SK-N-SH (cell line): ENCODE data around the gene ITIH6. TPM values are rescaled to one million over a fixed set of nuclear protein-coding genes. Genes with fewer than 3 reads are reported as not detected.

Experiments used
- CTCF ChIA-PET: fragments of 300-600, 350-600 bp; formaldehyde crosslinking; extraction: SDS; loops from one replicate; lab custom pipeline; 2021; lab: Yijun Ruan, JAX
- POLR2A ChIA-PET: fragments of 350-600 bp; sonication (Branson Sonifier 250); formaldehyde crosslinking; extraction: SDS; loops from one replicate; lab custom pipeline; 2020; ENCODE audit warnings: antibody characterized with exemption, inconsistent platforms; lab: Yijun Ruan, JAX
- DNase-seq: peaks from one replicate; pipeline ENCODE4 v3.0.0; 2012
- H2AFZ ChIP-seq: fragments of 200-600 bp; sonication (generic); 2 replicates; pipeline ENCODE4 v1.8.1; 2016; ENCODE audit warnings: antibody characterized with exemption, mild to moderate bottlenecking, low read depth
- H3F3A ChIP-seq: fragments of 200-600 bp; sonication (generic); replicated peaks from 2 replicates; pipeline ENCODE3; 2016; ENCODE audit warnings: antibody characterized with exemption, mild to moderate bottlenecking; ENCODE audit not compliant: insufficient read depth
- H3K27ac ChIP-seq, 2 experiments: fragments of 200-500 bp in 1 of 2; fragments of 200-600 bp in 1 of 2; sonication (Bioruptor generic) in 1 of 2; sonication (generic), shearing (Covaris generic) in 1 of 2; 2 replicates each; pipeline versions ENCODE4 v1.5.1 to v1.6.1; 2014 to 2016; ENCODE audit warnings: low read depth in 2 of 2, inconsistent platforms in 1 of 2, low read length in 1 of 2, mild to moderate bottlenecking in 1 of 2, mixed read lengths in 1 of 2
- H3K27me3 ChIP-seq: fragments of 200-600 bp; sonication (generic), shearing (Covaris generic); 2 replicates; pipeline ENCODE4 v1.6.1; 2016; ENCODE audit warnings: mixed run types; ENCODE audit not compliant: insufficient read depth
- H3K36me3 ChIP-seq, 2 experiments: fragments of 200-500 bp in 1 of 2; fragments of 200-600 bp in 1 of 2; sonication (Bioruptor generic) in 1 of 2; sonication (generic) in 1 of 2; replicated peaks in 1 of 2; 2 replicates each; pipeline versions ENCODE3 to v1.5.1; 2014 to 2016; ENCODE audit warnings: low read length in 1 of 2, mild to moderate bottlenecking in 1 of 2; ENCODE audit not compliant: insufficient read depth in 2 of 2, control insufficient read depth in 1 of 2
- H3K4me1 ChIP-seq, 2 experiments: fragments of 200-500 bp in 1 of 2; fragments of 200-600 bp in 1 of 2; sonication (Bioruptor generic) in 1 of 2; sonication (generic), shearing (Covaris generic) in 1 of 2; 2 replicates each; pipeline versions ENCODE4 v1.5.1 to v1.6.1; 2014 to 2016; ENCODE audit warnings: low read depth in 1 of 2, low read length in 1 of 2, mixed run types in 1 of 2; ENCODE audit not compliant: insufficient read depth in 2 of 2, control insufficient read depth in 1 of 2
- H3K4me2 ChIP-seq: fragments of 200-600 bp; sonication (generic), shearing (Covaris generic); 2 replicates; pipeline ENCODE4 v1.6.1; 2017; ENCODE audit warnings: mixed run types
- H3K4me3 ChIP-seq, 2 experiments: fragments of 200-500 bp in 1 of 2; fragments of 200-600 bp in 1 of 2; sonication (Bioruptor generic) in 1 of 2; sonication (generic), shearing (Covaris generic) in 1 of 2; 2 replicates each; pipeline versions ENCODE4 v1.5.1 to v1.8.1; 2014 to 2016; ENCODE audit warnings: low read depth in 2 of 2, inconsistent platforms in 1 of 2, low read length in 1 of 2, mild to moderate bottlenecking in 1 of 2, mixed read lengths in 1 of 2, moderate library complexity in 1 of 2
- H3K79me2 ChIP-seq: fragments of 200-600 bp; sonication (generic); 2 replicates; pipeline ENCODE4 v1.8.1; 2017; ENCODE audit warnings: mild to moderate bottlenecking; ENCODE audit not compliant: insufficient read depth
- H3K9ac ChIP-seq: fragments of 200-600 bp; sonication (generic); 2 replicates; pipeline ENCODE4 v1.6.1; 2017; ENCODE audit warnings: mixed run types
- H3K9me2 ChIP-seq: fragments of 200-600 bp; sonication (generic); 2 replicates; pipeline ENCODE4 v1.6.1; 2017; ENCODE audit warnings: mixed run types
- H3K9me3 ChIP-seq: fragments of 200-600 bp; sonication (generic); 2 replicates; pipeline ENCODE4 v1.6.1; 2017; ENCODE audit warnings: mixed run types, mild to moderate bottlenecking, moderate library complexity
- H4K20me1 ChIP-seq: fragments of 200-600 bp; sonication (generic); 2 replicates; pipeline ENCODE4 v1.6.1; 2017; ENCODE audit warnings: mild to moderate bottlenecking, mixed run types; ENCODE audit not compliant: insufficient read depth
- CTCF ChIP-seq: fragments of 200-600 bp; sonication (generic); IDR thresholded peaks from 2 replicates; pipeline ENCODE4 v1.6.1; 2017; ENCODE audit warnings: antibody characterized with exemption, mild to moderate bottlenecking, moderate library complexity
- ELF1 ChIP-seq: IDR thresholded peaks from 2 replicates; pipeline ENCODE4 v1.4.0; 2012
- NFIC ChIP-seq: IDR thresholded peaks from 2 replicates; pipeline ENCODE4 v1.4.0; 2012; ENCODE audit warnings: borderline replicate concordance
- POLR2AphosphoS5 ChIP-seq: IDR thresholded peaks from 2 replicates; pipeline ENCODE4 v1.6.1; 2012; ENCODE audit warnings: low read depth, low read length
- RAD21 ChIP-seq: IDR thresholded peaks from 2 replicates; pipeline ENCODE4 v1.6.1; 2012; ENCODE audit warnings: mild to moderate bottlenecking, low read length
- SMC3 ChIP-seq: IDR thresholded peaks from 2 replicates; pipeline ENCODE4 v1.6.1; 2012; ENCODE audit warnings: low read depth, low read length, improper control_type of control experiment
- TAF1 ChIP-seq: IDR thresholded peaks from 2 replicates; pipeline ENCODE4 v1.6.1; 2012; ENCODE audit warnings: low read depth, mild to moderate bottlenecking, low read length, moderate library complexity, borderline replicate concordance
- USF1 ChIP-seq: IDR thresholded peaks from 2 replicates; pipeline ENCODE4 v1.4.0; 2012; ENCODE audit warnings: low read depth, borderline replicate concordance
- USF2 ChIP-seq: fragments of 150-350 bp; IDR thresholded peaks from 2 replicates; pipeline ENCODE4 v1.6.1; 2017; ENCODE audit warnings: antibody characterized with exemption, low read length, low read depth, borderline replicate concordance
- YY1 ChIP-seq: IDR thresholded peaks from 2 replicates; pipeline ENCODE4 v1.4.0; 2012; ENCODE audit warnings: low read depth, mild to moderate bottlenecking
- WGBS: methylation state at CpG from one replicate; pipeline ENCODE4 v1.1.6; 2017; ENCODE audit warnings: low lambda C conversion rate; 5-methylcytosine and 5-hydroxymethylcytosine counted together
- polyA plus RNA-seq, 3 experiments: library from polyadenylated mRNA; depleted of rRNA; stranded (reverse); fragments of >200 nt; gene quantifications; 2 replicates each; pipeline ENCODE4 v1.2.3, GENCODE V29; 2012

ITIH6 gene
- polyA plus RNA-seq, 1 of the 3 experiments (the other 2 are of a cell fraction), result not detected

- Histone ChIP-seq H2AFZ (no peak overlapping the region), H3F3A (no peaks in the 10 kb centered on the region), H3K9ac (no peak overlapping the region), H3K9me2 (no peaks in the 10 kb centered on the region)
- WGBS, result 22% methylated on average over 9 of the region's 9 CpGs
- no peak for TF ChIP-seq NFIC
- TF ChIP-seq SMC3, result no peak
- TF ChIP-seq YY1, result no peak
- TF ChIP-seq POLR2AphosphoS5, result no peak
- TF ChIP-seq, all 33 proteins: peak for 0
- no peaks in the 10 kb centered on the region for H3K36me3 ChIP-seq
- H3K4me1 ChIP-seq, result no peaks in the 10 kb centered on the region
- CTCF ChIA-PET, result no interaction called here
- H3K4me2 ChIP-seq, result no peak overlapping the region
- POLR2A ChIA-PET, result no interaction called here
- no peak overlapping the region for H3K27ac ChIP-seq
- no peaks in the 10 kb centered on the region for H3K79me2 ChIP-seq
- H3K4me3 ChIP-seq, result no peak overlapping the region
- no peaks in the 10 kb centered on the region for H3K9me3 ChIP-seq
- no peaks in the 10 kb centered on the region for H4K20me1 ChIP-seq
- H3K27me3 ChIP-seq, result peaks cover 4% of the 10 kb centered on the region
- no peak for DNase-seq
Observed at GRCh38 chrX:54788446-54788845, 9.6 kb downstream of the ITIH6 start.

- 40% methylated on average over 2 of the region's 2 CpGs for WGBS
- no peaks in the 10 kb centered on the region for H4K20me1 ChIP-seq
- no peaks in the 10 kb centered on the region for H3K79me2 ChIP-seq
- H3K4me2 ChIP-seq, result no peak overlapping the region
- H3K27me3 ChIP-seq, result peaks cover 3% of the 10 kb centered on the region
- no peak overlapping the region for H3K9ac ChIP-seq
- H3F3A ChIP-seq, result no peaks in the 10 kb centered on the region
- CTCF ChIA-PET, result no interaction called here
- no peaks in the 10 kb centered on the region for H3K9me2 ChIP-seq
- H3K9me3 ChIP-seq, result no peaks in the 10 kb centered on the region
- no peak overlapping the region for H3K27ac ChIP-seq
- POLR2A ChIA-PET, result no interaction called here
- no peaks in the 10 kb centered on the region for H3K4me1 ChIP-seq
- TF ChIP-seq USF2, result no peak
- peak; percentile 43 for TF ChIP-seq RAD21
- no peak for TF ChIP-seq NFIC
- TF ChIP-seq SMC3, result peak; percentile 17; the same call in 1 of the 2 replicates
- H2AFZ ChIP-seq, result no peak overlapping the region
- H3K36me3 ChIP-seq, result no peaks in the 10 kb centered on the region
- no peak overlapping the region for H3K4me3 ChIP-seq
- no peak for DNase-seq
Observed at GRCh38 chrX:54786967-54787366, 11.1 kb downstream of the ITIH6 start.

GRCh38 chrX:54785901-54786300 is 12.2 kb downstream of the ITIH6 start:
- no peaks in the 10 kb centered on the region for H3K9me3 ChIP-seq
- TF ChIP-seq YY1 (no peak), RAD21 (0 out of 2 replicates have a peak, but pooled peaks have one; percentile 10), CTCF (peak; percentile 37), ELF1 (no peak), TAF1 (no peak), USF1 (no peak)
- no peak overlapping the region for H3K4me2 ChIP-seq
- no peaks in the 10 kb centered on the region for H3K4me1 ChIP-seq
- H3F3A ChIP-seq, result no peaks in the 10 kb centered on the region
- no peaks in the 10 kb centered on the region for H3K36me3 ChIP-seq
- H4K20me1 ChIP-seq, result no peaks in the 10 kb centered on the region
- H3K27me3 ChIP-seq, result no peaks in the 10 kb centered on the region; the same call in 1 of the 2 replicates
- no peak for DNase-seq
- POLR2A ChIA-PET, result no interaction called here
- H3K79me2 ChIP-seq, result no peaks in the 10 kb centered on the region
- no peak overlapping the region for H3K9ac ChIP-seq
- no peaks in the 10 kb centered on the region for H3K9me2 ChIP-seq
- no peak overlapping the region for H3K27ac ChIP-seq
- no peak overlapping the region for H3K4me3 ChIP-seq
- H2AFZ ChIP-seq, result no peak overlapping the region
- CTCF ChIA-PET, result interaction anchor here (0.6 kb wide), 1 partner anchor 1197 kb away, joined by 3 read pairs; no protein-coding TSS in a partner anchor
- WGBS, result 17% methylated on average over 4 of the region's 4 CpGs
